DOHH2 (cell line): ENCODE data around the gene R3HDM2.

Experiments used
- H3F3A ChIP-seq: fragments of 200-600 bp; sonication (generic), shearing (Covaris generic); 2 replicates; pipeline ENCODE4 v1.6.0; 2016; ENCODE audit warnings: antibody characterized with exemption, mild to moderate bottlenecking; ENCODE audit not compliant: control insufficient read depth, insufficient read depth
- H3K27ac ChIP-seq: fragments of 200-600 bp; sonication (generic); 2 replicates; pipeline ENCODE4 v1.5.1; 2014; ENCODE audit warnings: low read depth, mild to moderate bottlenecking, low read length, moderate library complexity
- H3K27me3 ChIP-seq: fragments of 200-600 bp; sonication (generic); 2 replicates; pipeline ENCODE4 v1.6.1; 2014; ENCODE audit warnings: mild to moderate bottlenecking, low read length, mixed read lengths; ENCODE audit not compliant: control insufficient read depth
- H3K36me3 ChIP-seq: fragments of 200-600 bp; sonication (generic); 2 replicates; pipeline ENCODE4 v1.6.1; 2014; ENCODE audit warnings: mild to moderate bottlenecking, low read length, moderate library complexity, mixed read lengths; ENCODE audit not compliant: control insufficient read depth
- H3K4me1 ChIP-seq: fragments of 200-600 bp; sonication (generic); 2 replicates; pipeline ENCODE4 v1.6.1; 2014; ENCODE audit warnings: mild to moderate bottlenecking, low read length, mixed read lengths; ENCODE audit not compliant: control insufficient read depth
- H3K4me2 ChIP-seq: fragments of 200-600 bp; sonication (generic); 2 replicates; pipeline ENCODE4 v1.6.0; 2014; ENCODE audit warnings: mild to moderate bottlenecking, low read length, moderate library complexity
- H3K4me3 ChIP-seq: fragments of 200-600 bp; sonication (generic); 2 replicates; pipeline ENCODE4 v1.5.1; 2014; ENCODE audit warnings: mild to moderate bottlenecking, low read length, mixed read lengths
- H3K79me2 ChIP-seq: fragments of 200-600 bp; sonication (generic); 2 replicates; pipeline ENCODE4 v1.6.1; 2014; ENCODE audit warnings: mild to moderate bottlenecking, low read length, mixed read lengths; ENCODE audit not compliant: control insufficient read depth
- H3K9me2 ChIP-seq: fragments of 200-600 bp; sonication (generic); replicated peaks from 2 replicates; pipeline ENCODE4 v1.6.1; 2014; ENCODE audit warnings: mild to moderate bottlenecking, low read length, mixed read lengths; ENCODE audit not compliant: control insufficient read depth
- H3K9me3 ChIP-seq: fragments of 200-600 bp; sonication (generic); 2 replicates; pipeline ENCODE4 v1.6.1; 2014; ENCODE audit warnings: antibody characterized with exemption, low read length, mixed read lengths; ENCODE audit not compliant: control insufficient read depth, insufficient read depth
- H4K20me1 ChIP-seq: fragments of 200-600 bp; sonication (generic); 2 replicates; pipeline ENCODE4 v1.6.0; 2014; ENCODE audit warnings: low read depth, mild to moderate bottlenecking, antibody characterized with exemption, low read length, moderate library complexity; ENCODE audit not compliant: control insufficient read depth, insufficient read depth
- CTCF ChIP-seq: fragments of 200-600 bp; sonication (generic); IDR thresholded peaks from one replicate; pipeline ENCODE4 v1.5.1; 2014; ENCODE audit warnings: antibody characterized with exemption, mild to moderate bottlenecking, low read depth, low read length; ENCODE audit not compliant: poor library complexity, severe bottlenecking
- EZH2phosphoT487 ChIP-seq: fragments of 200-600 bp; sonication (generic); IDR thresholded peaks from 2 replicates; pipeline ENCODE4 v1.6.1; 2017; ENCODE audit warnings: borderline replicate concordance, mild to moderate bottlenecking, antibody characterized with exemption, low read length, moderate library complexity, mixed read lengths

The R3HDM2 gene

DNA sequence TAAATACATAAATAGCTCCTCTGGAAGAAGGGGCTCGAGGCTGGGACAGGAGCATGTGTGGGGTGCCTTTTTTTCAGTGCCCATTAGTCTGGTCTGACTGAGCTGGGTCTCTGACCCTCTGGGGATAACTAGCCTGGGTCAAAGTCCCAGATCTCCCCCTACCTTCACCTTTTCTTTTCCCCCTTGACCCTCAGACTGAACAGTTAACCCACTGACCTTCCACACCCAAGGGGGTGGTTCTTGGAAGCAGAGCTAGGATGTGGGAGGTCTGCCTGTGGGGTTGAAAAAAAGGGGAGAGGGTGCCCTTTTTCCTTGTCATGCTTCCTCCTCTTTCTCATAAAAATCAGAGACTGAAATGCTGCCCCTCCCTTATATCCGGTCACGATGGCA, 27.8 kb upstream of the R3HDM2 start:
- Histone ChIP-seq H3K9me2 (no peaks in the 10 kb centered on the region), H3K4me2 (peak overlapping the region; percentile 92), H3K36me3 (no peaks in the 10 kb centered on the region), H3K4me3 (peak overlapping the region; percentile 83), H3K27me3 (peaks cover 5% of the 10 kb centered on the region; the same call in 1 of the 2 replicates), H3K4me1 (peaks cover 53% of the 10 kb centered on the region), H3F3A (peaks cover 19% of the 10 kb centered on the region; the same call in 1 of the 2 replicates), H3K9me3 (no peaks in the 10 kb centered on the region), H4K20me1 (no peaks in the 10 kb centered on the region), H3K27ac (peak overlapping the region; percentile 75), H3K79me2 (no peaks in the 10 kb centered on the region)
- TF ChIP-seq EZH2phosphoT487 (no peak), CTCF (no peak)

DNA sequence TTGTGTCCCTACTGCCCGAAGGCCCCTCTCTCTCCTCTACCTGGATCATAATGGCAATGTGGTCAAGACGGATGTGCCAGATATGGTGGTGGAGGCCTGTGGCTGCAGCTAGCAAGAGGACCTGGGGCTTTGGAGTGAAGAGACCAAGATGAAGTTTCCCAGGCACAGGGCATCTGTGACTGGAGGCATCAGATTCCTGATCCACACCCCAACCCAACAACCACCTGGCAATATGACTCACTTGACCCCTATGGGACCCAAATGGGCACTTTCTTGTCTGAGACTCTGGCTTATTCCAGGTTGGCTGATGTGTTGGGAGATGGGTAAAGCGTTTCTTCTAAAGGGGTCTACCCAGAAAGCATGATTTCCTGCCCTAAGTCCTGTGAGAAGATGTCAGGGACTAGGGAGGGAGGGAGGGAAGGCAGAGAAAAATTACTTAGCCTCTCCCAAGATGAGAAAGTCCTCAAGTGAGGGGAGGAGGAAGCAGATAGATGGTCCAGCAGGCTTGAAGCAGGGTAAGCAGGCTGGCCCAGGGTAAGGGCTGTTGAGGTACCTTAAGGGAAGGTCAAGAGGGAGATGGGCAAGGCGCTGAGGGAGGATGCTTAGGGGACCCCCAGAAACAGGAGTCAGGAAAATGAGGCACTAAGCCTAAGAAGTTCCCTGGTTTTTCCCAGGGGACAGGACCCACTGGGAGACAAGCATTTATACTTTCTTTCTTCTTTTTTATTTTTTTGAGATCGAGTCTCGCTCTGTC, 26.1 kb upstream of the R3HDM2 start:
- Histone ChIP-seq H3K4me1 (peaks cover 53% of the 10 kb centered on the region), H4K20me1 (no peaks in the 10 kb centered on the region), H3K27me3 (peaks cover 5% of the 10 kb centered on the region; the same call in 1 of the 2 replicates), H3K36me3 (no peaks in the 10 kb centered on the region), H3K4me3 (no peak overlapping the region), H3K27ac (no peak overlapping the region), H3K79me2 (no peaks in the 10 kb centered on the region), H3K9me2 (no peaks in the 10 kb centered on the region), H3K4me2 (no peak overlapping the region), H3K9me3 (no peaks in the 10 kb centered on the region), H3F3A (peaks cover 19% of the 10 kb centered on the region; the same call in 1 of the 2 replicates)
- TF ChIP-seq EZH2phosphoT487 (no peak), CTCF (no peak)

GRCh38 chr12:57456145-57456700, 25.4 kb upstream of the R3HDM2 start:
- peak overlapping the region; percentile 35 for H3K4me3 ChIP-seq
- TF ChIP-seq EZH2phosphoT487 (no peak), CTCF (peak; percentile 88)
- H3K4me1 ChIP-seq: peaks cover 50% of the 10 kb centered on the region

More at GRCh38 chr12:57456145-57456700, 25.4 kb upstream of the R3HDM2 start:
- Histone ChIP-seq H4K20me1 (no peaks in the 10 kb centered on the region), H3K4me2 (peak overlapping the region; percentile 50), H3K27me3 (peaks cover 5% of the 10 kb centered on the region; the same call in 1 of the 2 replicates), H3F3A (peaks cover 19% of the 10 kb centered on the region; the same call in 1 of the 2 replicates), H3K27ac (no peak overlapping the region), H3K9me2 (no peaks in the 10 kb centered on the region), H3K36me3 (no peaks in the 10 kb centered on the region), H3K9me3 (no peaks in the 10 kb centered on the region), H3K79me2 (no peaks in the 10 kb centered on the region)
